ENCODE results near the gene RTCA. TPM values are rescaled to one million over a fixed set of nuclear protein-coding genes. Genes with fewer than 3 reads are reported as not detected.

The RTCA gene
- 30.4 and 30.6 TPM in 2 replicates for total RNA-seq

DNA sequence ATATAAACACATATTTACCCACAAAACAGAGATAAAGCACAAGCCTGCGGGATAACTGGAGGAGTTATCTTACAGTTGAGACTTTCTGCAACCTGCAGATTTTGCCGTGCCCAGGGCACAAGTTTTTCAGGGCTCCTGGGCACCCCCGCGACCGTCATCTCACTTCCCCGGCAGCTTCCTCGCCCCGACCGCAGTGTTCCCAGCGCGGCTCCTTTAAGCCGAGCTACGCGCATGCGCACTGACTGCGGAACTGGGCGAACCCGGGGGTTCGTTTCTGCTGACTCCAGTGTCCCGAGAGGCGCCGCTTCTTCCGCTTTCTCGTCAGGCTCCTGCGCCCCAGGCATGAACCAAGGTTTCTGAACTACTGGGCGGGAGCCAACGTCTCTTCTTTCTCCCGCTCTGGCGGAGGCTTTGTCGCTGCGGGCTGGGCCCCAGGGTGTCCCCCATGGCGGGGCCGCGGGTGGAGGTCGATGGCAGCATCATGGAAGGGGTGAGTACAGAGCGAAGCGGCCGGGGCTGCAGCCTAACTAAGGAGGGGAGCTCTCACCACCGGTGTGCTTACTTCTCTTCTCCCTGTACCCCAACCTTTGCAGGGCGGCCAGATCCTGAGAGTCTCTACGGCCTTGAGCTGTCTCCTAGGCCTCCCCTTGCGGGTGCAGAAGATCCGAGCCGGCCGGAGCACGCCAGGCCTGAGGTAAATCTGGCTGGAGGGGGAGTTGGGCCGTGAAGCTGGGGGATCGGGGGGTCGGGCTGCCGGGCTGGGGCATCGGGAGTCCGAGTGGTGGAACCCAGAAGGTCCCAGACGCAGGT lies at the start of gene RTCA:
TSS of gene RTCA (plus strand) at position 286 of the 810 bp plus-strand sequence. CDS start at position 446, 160 bp downstream.

DNA sequence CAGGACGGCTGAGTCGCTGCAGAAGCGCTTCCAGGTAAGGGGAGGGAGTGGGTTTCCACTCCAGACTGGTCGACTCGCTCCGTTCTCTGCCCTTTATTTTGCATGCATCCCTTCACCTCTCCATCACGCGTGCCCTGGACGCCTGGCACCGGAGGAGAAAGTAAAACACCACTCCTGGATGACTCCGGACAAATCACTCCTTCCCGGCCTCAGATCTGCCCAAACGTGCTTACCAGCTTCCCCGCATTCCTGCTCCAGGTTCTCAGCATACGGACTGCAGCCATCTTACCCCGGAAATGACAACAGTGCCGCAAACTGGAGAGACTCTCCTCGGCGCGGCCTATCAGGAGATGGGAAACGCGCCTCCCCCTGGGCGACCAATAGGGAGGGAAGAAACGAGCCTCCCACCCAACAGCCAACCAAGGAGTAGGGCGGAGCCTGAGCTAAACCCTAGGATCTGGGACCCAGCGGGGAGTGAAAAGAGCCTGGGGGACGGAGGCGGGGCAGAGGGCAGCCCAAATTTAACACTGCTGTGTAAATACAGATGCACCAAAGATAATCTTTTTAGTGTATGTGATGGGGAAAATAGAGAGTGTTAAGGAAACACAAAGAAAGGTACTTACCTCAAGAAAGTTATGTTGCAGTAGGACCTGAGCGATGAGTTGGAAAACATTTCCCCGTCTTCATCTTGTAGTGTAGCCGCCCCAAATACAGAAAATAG lies 16.3 kb upstream of the RTCA start, which contains the start of gene DBT:
TSS of gene DBT (minus strand) at position 298 of the 721 bp plus-strand sequence. CDS start at position 284, 14 bp downstream.

Other genes starting within 250 kb of the RTCA start
- 1.2 and 1.7 TPM in 2 replicates for gene SASS6, start 133.3 kb upstream of the RTCA start, total RNA-seq
- 5.6 and 9.2 TPM in 2 replicates for gene TRMT13, start 133.1 kb upstream of the RTCA start, total RNA-seq
- gene LRRC39, start 88.0 kb upstream of the RTCA start, total RNA-seq: 0.17 TPM in 1 of 2 replicates, not detected in the other
- 4.6 and 5.7 TPM in 2 replicates for gene DBT, start 16.4 kb upstream of the RTCA start, total RNA-seq
- gene CDC14A, start 86.3 kb downstream of the RTCA start, total RNA-seq: 3.0 and 5.0 TPM in 2 replicates

Measured in pericardium fibroblast (primary cell).